ENCODE results near the gene CEP135.

CEP135 gene

DNA sequence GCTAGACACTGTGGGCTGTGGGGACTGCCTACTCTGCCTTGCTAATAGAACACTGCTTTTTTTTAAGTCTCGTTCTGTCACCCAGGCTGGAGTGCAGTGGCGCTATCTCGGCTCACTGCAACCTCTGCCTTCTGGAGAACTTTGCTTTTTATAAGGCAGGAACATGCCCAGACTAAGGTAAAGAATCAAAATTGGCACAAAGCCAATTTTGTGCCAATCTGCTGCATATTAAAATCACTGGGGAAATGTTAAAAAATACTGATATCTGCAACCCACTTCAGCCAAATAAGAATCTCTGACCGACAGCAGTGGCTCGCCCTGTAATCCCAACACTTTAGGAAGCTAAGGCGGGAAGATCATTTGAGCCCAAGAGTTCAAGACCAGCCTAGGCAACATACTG lies 36.5 kb upstream of the CEP135 start:
- H3K4me1 ChIP-seq (ENCODE audit: low read depth, poor library complexity, severe bottlenecking), result peaks cover 4% of the 10 kb centered on the region
- H3K79me2 ChIP-seq (ENCODE audit: insufficient read depth, low read depth), result no peaks in the 10 kb centered on the region
- H3K4me3 ChIP-seq (IDR thresholded peaks at IDR 0.05; ENCODE audit: insufficient read depth, low read depth, low read length), result no peak overlapping the region
- H3K36me3 ChIP-seq (ENCODE audit: insufficient read depth), result no peaks in the 10 kb centered on the region
- H3K9ac ChIP-seq, result no peak overlapping the region
- H4K20me1 ChIP-seq (ENCODE audit: insufficient read depth), result no peaks in the 10 kb centered on the region
- H3K4me2 ChIP-seq, result no peak overlapping the region
- TF ChIP-seq, protein P1, sequence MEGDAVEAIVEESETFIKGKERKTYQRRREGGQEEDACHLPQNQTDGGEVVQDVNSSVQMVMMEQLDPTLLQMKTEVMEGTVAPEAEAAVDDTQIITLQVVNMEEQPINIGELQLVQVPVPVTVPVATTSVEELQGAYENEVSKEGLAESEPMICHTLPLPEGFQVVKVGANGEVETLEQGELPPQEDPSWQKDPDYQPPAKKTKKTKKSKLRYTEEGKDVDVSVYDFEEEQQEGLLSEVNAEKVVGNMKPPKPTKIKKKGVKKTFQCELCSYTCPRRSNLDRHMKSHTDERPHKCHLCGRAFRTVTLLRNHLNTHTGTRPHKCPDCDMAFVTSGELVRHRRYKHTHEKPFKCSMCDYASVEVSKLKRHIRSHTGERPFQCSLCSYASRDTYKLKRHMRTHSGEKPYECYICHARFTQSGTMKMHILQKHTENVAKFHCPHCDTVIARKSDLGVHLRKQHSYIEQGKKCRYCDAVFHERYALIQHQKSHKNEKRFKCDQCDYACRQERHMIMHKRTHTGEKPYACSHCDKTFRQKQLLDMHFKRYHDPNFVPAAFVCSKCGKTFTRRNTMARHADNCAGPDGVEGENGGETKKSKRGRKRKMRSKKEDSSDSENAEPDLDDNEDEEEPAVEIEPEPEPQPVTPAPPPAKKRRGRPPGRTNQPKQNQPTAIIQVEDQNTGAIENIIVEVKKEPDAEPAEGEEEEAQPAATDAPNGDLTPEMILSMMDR (conservative IDR thresholded peaks at IDR 0.05; ENCODE audit: low read depth, low read length), result no peak
- H3K27me3 ChIP-seq (ENCODE audit: insufficient read depth, low read depth), result no peaks in the 10 kb centered on the region
- no peak overlapping the region for H3K27ac ChIP-seq
- H2AFZ ChIP-seq (ENCODE audit: low read depth), result no peak overlapping the region

GRCh38 chr4:55920571-55920970 lies 28.2 kb upstream of the CEP135 start:
- Histone ChIP-seq H3K27ac (no peak overlapping the region), H4K20me1 (ENCODE audit: insufficient read depth) (no peaks in the 10 kb centered on the region), H3K9ac (no peak overlapping the region), H2AFZ (ENCODE audit: low read depth) (no peak overlapping the region), H3K27me3 (ENCODE audit: insufficient read depth, low read depth) (no peaks in the 10 kb centered on the region), H3K36me3 (ENCODE audit: insufficient read depth) (no peaks in the 10 kb centered on the region), H3K4me2 (no peak overlapping the region), H3K79me2 (ENCODE audit: insufficient read depth, low read depth) (no peaks in the 10 kb centered on the region), H3K4me3 (IDR thresholded peaks at IDR 0.05; ENCODE audit: insufficient read depth, low read depth, low read length) (no peak overlapping the region), H3K4me1 (ENCODE audit: low read depth, poor library complexity, severe bottlenecking) (no peaks in the 10 kb centered on the region)
- TF ChIP-seq, protein P1 (conservative IDR thresholded peaks at IDR 0.05; ENCODE audit: low read depth, low read length), result no peak

DNA sequence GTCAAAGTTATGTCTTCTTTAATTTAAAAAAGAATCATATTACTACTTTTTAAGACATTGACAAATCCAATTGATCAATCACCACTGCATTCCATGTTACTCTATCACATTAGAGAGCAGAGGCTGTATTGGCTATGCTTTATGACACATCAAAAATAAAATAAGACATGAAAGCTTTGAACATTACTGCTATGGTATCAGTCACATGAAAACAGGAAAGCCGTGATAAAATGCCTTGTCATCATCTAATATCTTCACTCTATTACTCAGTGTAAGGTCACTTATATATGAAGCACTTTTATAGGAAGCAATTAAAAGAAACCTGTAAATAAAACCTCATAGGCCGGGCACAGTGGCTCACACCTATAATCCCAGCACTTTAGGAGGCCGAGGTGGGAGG lies 27.7 kb upstream of the CEP135 start:
- TF ChIP-seq, protein P1 (conservative IDR thresholded peaks at IDR 0.05; ENCODE audit: low read depth, low read length), result no peak
- H3K4me3 ChIP-seq (IDR thresholded peaks at IDR 0.05; ENCODE audit: insufficient read depth, low read depth, low read length), result no peak overlapping the region
- no peaks in the 10 kb centered on the region for H3K4me1 ChIP-seq (ENCODE audit: low read depth, poor library complexity, severe bottlenecking)
- H3K27ac ChIP-seq, result no peak overlapping the region
- H4K20me1 ChIP-seq (ENCODE audit: insufficient read depth), result no peaks in the 10 kb centered on the region
- H3K4me2 ChIP-seq, result no peak overlapping the region
- H3K9ac ChIP-seq, result no peak overlapping the region
- H3K27me3 ChIP-seq (ENCODE audit: insufficient read depth, low read depth), result no peaks in the 10 kb centered on the region
- no peaks in the 10 kb centered on the region for H3K36me3 ChIP-seq (ENCODE audit: insufficient read depth)
- no peaks in the 10 kb centered on the region for H3K79me2 ChIP-seq (ENCODE audit: insufficient read depth, low read depth)
- no peak overlapping the region for H2AFZ ChIP-seq (ENCODE audit: low read depth)

- Histone ChIP-seq H3K4me2 (no peak overlapping the region), H4K20me1 (ENCODE audit: insufficient read depth) (no peaks in the 10 kb centered on the region), H3K36me3 (ENCODE audit: insufficient read depth) (no peaks in the 10 kb centered on the region), H2AFZ (ENCODE audit: low read depth) (no peak overlapping the region), H3K79me2 (ENCODE audit: insufficient read depth, low read depth) (no peaks in the 10 kb centered on the region), H3K4me3 (IDR thresholded peaks at IDR 0.05; ENCODE audit: insufficient read depth, low read depth, low read length) (no peak overlapping the region), H3K4me1 (ENCODE audit: low read depth, poor library complexity, severe bottlenecking) (no peaks in the 10 kb centered on the region), H3K27me3 (ENCODE audit: insufficient read depth, low read depth) (no peaks in the 10 kb centered on the region), H3K27ac (no peak overlapping the region), H3K9ac (no peak overlapping the region)
- TF ChIP-seq, protein P1 (conservative IDR thresholded peaks at IDR 0.05; ENCODE audit: low read depth, low read length), result no peak
Measured at GRCh38 chr4:55925241-55925640, 23.5 kb upstream of the CEP135 start.
